ENCODE results near the gene SLC18B1.

DNA sequence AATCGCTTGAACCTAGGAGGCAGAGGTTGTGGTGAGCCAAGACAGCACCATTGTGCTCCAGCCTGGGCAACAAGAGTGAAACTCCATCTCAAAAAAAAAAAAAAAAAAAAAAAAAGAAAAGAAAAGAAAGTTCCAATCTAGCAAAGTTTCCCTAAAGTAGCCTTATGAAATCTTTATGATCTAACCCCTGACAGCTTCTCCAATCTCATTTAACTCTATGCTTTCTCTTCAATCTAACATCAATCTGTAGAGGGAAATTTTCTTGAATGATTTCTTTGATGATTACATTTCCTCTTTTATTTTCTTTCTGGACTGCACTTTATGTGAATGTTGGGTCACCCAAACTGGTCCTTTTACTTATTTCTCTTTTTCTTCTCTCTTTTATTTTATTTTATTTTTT, 2.2 kb upstream of the SLC18B1 start:
- TF ChIP-seq SIN3A (IDR thresholded peaks at IDR 0.05; ENCODE audit: borderline replicate concordance, insufficient read depth, low read length) (no peak), POLR2AphosphoS5 (IDR thresholded peaks at IDR 0.05; ENCODE audit: low read depth, low read length) (no peak), TAF1 (IDR thresholded peaks at IDR 0.05; ENCODE audit: borderline replicate concordance, insufficient read depth, low read length) (no peak), FOXP2 (optimal IDR thresholded peaks at IDR 0.05; ENCODE audit: borderline replicate concordance, extremely low read depth, extremely low read length, insufficient read depth) (no peak)
- TF ChIP-seq, protein P1, sequence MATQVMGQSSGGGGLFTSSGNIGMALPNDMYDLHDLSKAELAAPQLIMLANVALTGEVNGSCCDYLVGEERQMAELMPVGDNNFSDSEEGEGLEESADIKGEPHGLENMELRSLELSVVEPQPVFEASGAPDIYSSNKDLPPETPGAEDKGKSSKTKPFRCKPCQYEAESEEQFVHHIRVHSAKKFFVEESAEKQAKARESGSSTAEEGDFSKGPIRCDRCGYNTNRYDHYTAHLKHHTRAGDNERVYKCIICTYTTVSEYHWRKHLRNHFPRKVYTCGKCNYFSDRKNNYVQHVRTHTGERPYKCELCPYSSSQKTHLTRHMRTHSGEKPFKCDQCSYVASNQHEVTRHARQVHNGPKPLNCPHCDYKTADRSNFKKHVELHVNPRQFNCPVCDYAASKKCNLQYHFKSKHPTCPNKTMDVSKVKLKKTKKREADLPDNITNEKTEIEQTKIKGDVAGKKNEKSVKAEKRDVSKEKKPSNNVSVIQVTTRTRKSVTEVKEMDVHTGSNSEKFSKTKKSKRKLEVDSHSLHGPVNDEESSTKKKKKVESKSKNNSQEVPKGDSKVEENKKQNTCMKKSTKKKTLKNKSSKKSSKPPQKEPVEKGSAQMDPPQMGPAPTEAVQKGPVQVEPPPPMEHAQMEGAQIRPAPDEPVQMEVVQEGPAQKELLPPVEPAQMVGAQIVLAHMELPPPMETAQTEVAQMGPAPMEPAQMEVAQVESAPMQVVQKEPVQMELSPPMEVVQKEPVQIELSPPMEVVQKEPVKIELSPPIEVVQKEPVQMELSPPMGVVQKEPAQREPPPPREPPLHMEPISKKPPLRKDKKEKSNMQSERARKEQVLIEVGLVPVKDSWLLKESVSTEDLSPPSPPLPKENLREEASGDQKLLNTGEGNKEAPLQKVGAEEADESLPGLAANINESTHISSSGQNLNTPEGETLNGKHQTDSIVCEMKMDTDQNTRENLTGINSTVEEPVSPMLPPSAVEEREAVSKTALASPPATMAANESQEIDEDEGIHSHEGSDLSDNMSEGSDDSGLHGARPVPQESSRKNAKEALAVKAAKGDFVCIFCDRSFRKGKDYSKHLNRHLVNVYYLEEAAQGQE (IDR thresholded peaks at IDR 0.05; ENCODE audit: insufficient read depth in 1 of 2, low read depth in 2 of 2, low read length in 2 of 2) = no peak

Measured in PFSK-1 (cell line).